RWPE2 (cell line): ENCODE data around the gene KLF3.
"Not testable (repeated sequence)": the region's sequence is repeated elsewhere in the genome, so short reads cannot be mapped to it uniquely, and the experiment has no call there.

Experiments used
- ATAC-seq: fragments of 200-7000 bp; cut with Tn5 transposase; 3 replicates; pipeline ENCODE4 v1.9.1; 2021; ENCODE audit warnings: low read depth
- DNase-seq: peaks from one replicate; pipeline ENCODE4 v3.0.0-alpha.2; 2020; ENCODE audit warnings: low spot score
- H3K27ac ChIP-seq: fragments of 450-650 bp; 2 replicates; pipeline ENCODE4 v1.5.1; 2017; ENCODE audit warnings: mild to moderate bottlenecking; ENCODE audit not compliant: poor library complexity, severe bottlenecking
- H3K27me3 ChIP-seq: fragments of 250-450 bp; sonication (Bioruptor Pico); 2 replicates; pipeline ENCODE4 v1.5.1; 2021; ENCODE audit warnings: mild to moderate bottlenecking, moderate library complexity; ENCODE audit not compliant: insufficient read depth, poor library complexity, severe bottlenecking
- H3K36me3 ChIP-seq: fragments of 250-450 bp; sonication (Bioruptor Pico); 2 replicates; pipeline ENCODE4 v1.5.1; 2020; ENCODE audit warnings: low read depth, mild to moderate bottlenecking, moderate library complexity
- H3K4me1 ChIP-seq: fragments of 250-450 bp; sonication (Bioruptor Pico); 2 replicates; pipeline ENCODE4 v1.5.1; 2021; ENCODE audit warnings: mild to moderate bottlenecking, moderate library complexity; ENCODE audit not compliant: insufficient read depth, poor library complexity, severe bottlenecking
- H3K4me3 ChIP-seq: fragments of 250-450 bp; sonication (Bioruptor Pico); 2 replicates; pipeline ENCODE4 v1.5.1; 2021; ENCODE audit warnings: mild to moderate bottlenecking, moderate library complexity; ENCODE audit not compliant: severe bottlenecking
- H3K9me3 ChIP-seq: fragments of 250-450 bp; sonication (Bioruptor Pico); 2 replicates; pipeline ENCODE4 v1.5.1; 2021; ENCODE audit warnings: mild to moderate bottlenecking, moderate library complexity; ENCODE audit not compliant: severe bottlenecking
- CTCF ChIP-seq: fragments of 450-650 bp; IDR thresholded peaks from one replicate; pipeline ENCODE4 v1.5.1; 2017; ENCODE audit warnings: mild to moderate bottlenecking, moderate library complexity; ENCODE audit not compliant: poor library complexity, severe bottlenecking

The KLF3 gene

GRCh38 chr4:38620065-38620464 is 43.9 kb upstream of the KLF3 start:
- DNase-seq = no peak
- Histone ChIP-seq H3K4me1 (peaks cover 23% of the 10 kb centered on the region), H3K27me3 (no peaks in the 10 kb centered on the region), H3K9me3 (no peaks in the 10 kb centered on the region), H3K27ac (peak overlapping the region; percentile 41), H3K4me3 (no peak overlapping the region), H3K36me3 (no peaks in the 10 kb centered on the region)
- no peak for TF ChIP-seq CTCF
- ATAC-seq = no peak

GRCh38 chr4:38620527-38621027 is 43.4 kb upstream of the KLF3 start:
- ATAC-seq (no peak), DNase-seq (no peak)
- no peaks in the 10 kb centered on the region for H3K9me3 ChIP-seq
- peak overlapping the region; percentile 41 for H3K27ac ChIP-seq
- no peaks in the 10 kb centered on the region for H3K36me3 ChIP-seq
- no peak overlapping the region for H3K4me3 ChIP-seq
- peaks cover 23% of the 10 kb centered on the region for H3K4me1 ChIP-seq
- TF ChIP-seq CTCF = no peak
- H3K27me3 ChIP-seq = no peaks in the 10 kb centered on the region

- H3K27ac ChIP-seq = peak overlapping the region; percentile 41
- no peak for TF ChIP-seq CTCF
- no peak overlapping the region for H3K4me3 ChIP-seq
- no peaks in the 10 kb centered on the region for H3K27me3 ChIP-seq
- ATAC-seq (peak; percentile 97), DNase-seq (no peak)
- no peaks in the 10 kb centered on the region for H3K36me3 ChIP-seq
- H3K4me1 ChIP-seq = peaks cover 23% of the 10 kb centered on the region
- no peaks in the 10 kb centered on the region for H3K9me3 ChIP-seq
Measured at GRCh38 chr4:38621028-38621684, 42.8 kb upstream of the KLF3 start.

- peak overlapping the region; percentile 41 for H3K27ac ChIP-seq
- H3K27me3 ChIP-seq = no peaks in the 10 kb centered on the region
- no peak overlapping the region for H3K4me3 ChIP-seq
- no peaks in the 10 kb centered on the region for H3K36me3 ChIP-seq
- no peak for ATAC-seq
- peaks cover 23% of the 10 kb centered on the region for H3K4me1 ChIP-seq
- no peaks in the 10 kb centered on the region for H3K9me3 ChIP-seq
- no peak for TF ChIP-seq CTCF
- DNase-seq = no peak
Measured at GRCh38 chr4:38621831-38622230, 42.2 kb upstream of the KLF3 start.

- H3K4me1 ChIP-seq = peaks cover 23% of the 10 kb centered on the region
- not testable (repeated sequence) for H3K27ac ChIP-seq, H3K9me3 ChIP-seq, H3K36me3 ChIP-seq, H3K4me3 ChIP-seq, ATAC-seq, H3K27me3 ChIP-seq, DNase-seq
Measured at GRCh38 chr4:38622340-38622739, 41.7 kb upstream of the KLF3 start.
